ENCODE data around the gene METTL14. TPM values are rescaled to one million over a fixed set of nuclear protein-coding genes. Genes with fewer than 3 reads are reported as not detected.

METTL14 gene
- polyA plus RNA-seq, 3 donors: 6.6 to 19.2 (median 8.2) TPM

DNA sequence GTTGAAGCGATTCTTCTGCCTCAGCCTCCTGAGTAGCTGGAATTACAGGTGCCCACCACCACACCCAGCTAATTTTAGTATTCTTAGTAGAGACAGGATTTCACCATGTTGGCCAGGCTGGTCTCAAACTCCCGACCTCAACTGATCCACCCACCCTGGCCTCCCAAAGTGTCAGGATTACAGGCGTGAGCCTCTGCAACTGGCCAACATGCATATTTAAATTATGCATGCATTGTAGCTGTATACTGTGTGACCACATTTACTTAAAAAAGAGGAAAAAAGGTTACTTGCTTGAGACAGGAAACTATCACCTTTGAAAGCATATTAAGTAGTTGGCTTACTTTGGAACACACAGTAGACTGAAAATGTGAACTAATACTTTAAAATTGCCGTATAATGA, 29.5 kb downstream of the METTL14 start:
- Mint-ChIP-seq H3K4me3 (no peak overlapping the region), H3K27ac (no peak overlapping the region), H3K27me3 (ENCODE audit: low read depth in 3 of 3) (peaks cover 0 to 2% (median 0%) of the 10 kb centered on the region in 3 donors), H3K36me3 (peaks cover 30 to 51% of the 10 kb centered on the region in 2 donors), H3K9me3 (no peaks in the 10 kb centered on the region), H3K4me1 (no peaks in the 10 kb centered on the region)
- Histone ChIP-seq H3K9me3 (replicated peaks in 1 of 2; ENCODE audit: control insufficient read depth in 1 of 2, insufficient read depth in 1 of 2, low read length in 2 of 2) (no peaks in the 10 kb centered on the region), H3K27me3 (ENCODE audit: control insufficient read depth in 2 of 2, insufficient read depth in 2 of 2, low read length in 2 of 2) (no peaks in the 10 kb centered on the region), H3K4me2 (replicated peaks; ENCODE audit: extremely low read depth, low read length, poor library complexity, severe bottlenecking) (no peak overlapping the region), H3K27ac (ENCODE audit: low read depth in 1 of 2, low read length in 2 of 2) (no peak overlapping the region), H3K36me3 (replicated peaks in 1 of 2; ENCODE audit: control insufficient read depth in 1 of 2, insufficient read depth in 2 of 2, low read length in 2 of 2) (peaks cover 26 to 61% of the 10 kb centered on the region in 2 donors), H2AFZ (ENCODE audit: insufficient read depth, low read depth, low read length, poor library complexity, severe bottlenecking) (no peak overlapping the region), H3K9ac (ENCODE audit: insufficient read depth, low read length, poor library complexity, severe bottlenecking) (no peak overlapping the region), H3K4me1 (ENCODE audit: control insufficient read depth in 1 of 2, insufficient read depth in 2 of 2, low read length in 2 of 2) (no peaks in the 10 kb centered on the region), H4K20me1 (ENCODE audit: insufficient read depth, low read length) (no peaks in the 10 kb centered on the region), H3K79me2 (ENCODE audit: insufficient read depth, low read length) (no peaks in the 10 kb centered on the region), H3K4me3 (replicated peaks in 1 of 3; ENCODE audit: low read depth in 2 of 3, low read length in 3 of 3) (no peak overlapping the region)
- no peak for DNase-seq
- TF ChIP-seq, protein P1, sequence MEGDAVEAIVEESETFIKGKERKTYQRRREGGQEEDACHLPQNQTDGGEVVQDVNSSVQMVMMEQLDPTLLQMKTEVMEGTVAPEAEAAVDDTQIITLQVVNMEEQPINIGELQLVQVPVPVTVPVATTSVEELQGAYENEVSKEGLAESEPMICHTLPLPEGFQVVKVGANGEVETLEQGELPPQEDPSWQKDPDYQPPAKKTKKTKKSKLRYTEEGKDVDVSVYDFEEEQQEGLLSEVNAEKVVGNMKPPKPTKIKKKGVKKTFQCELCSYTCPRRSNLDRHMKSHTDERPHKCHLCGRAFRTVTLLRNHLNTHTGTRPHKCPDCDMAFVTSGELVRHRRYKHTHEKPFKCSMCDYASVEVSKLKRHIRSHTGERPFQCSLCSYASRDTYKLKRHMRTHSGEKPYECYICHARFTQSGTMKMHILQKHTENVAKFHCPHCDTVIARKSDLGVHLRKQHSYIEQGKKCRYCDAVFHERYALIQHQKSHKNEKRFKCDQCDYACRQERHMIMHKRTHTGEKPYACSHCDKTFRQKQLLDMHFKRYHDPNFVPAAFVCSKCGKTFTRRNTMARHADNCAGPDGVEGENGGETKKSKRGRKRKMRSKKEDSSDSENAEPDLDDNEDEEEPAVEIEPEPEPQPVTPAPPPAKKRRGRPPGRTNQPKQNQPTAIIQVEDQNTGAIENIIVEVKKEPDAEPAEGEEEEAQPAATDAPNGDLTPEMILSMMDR (IDR thresholded peaks at IDR 0.05): no peak
- WGBS (ENCODE audit: insufficient coverage): no CpG with 5 or more reads among the region's 4 CpGs
- intact Hi-C loops (cut with micrococcal nuclease): no loop called here

DNA sequence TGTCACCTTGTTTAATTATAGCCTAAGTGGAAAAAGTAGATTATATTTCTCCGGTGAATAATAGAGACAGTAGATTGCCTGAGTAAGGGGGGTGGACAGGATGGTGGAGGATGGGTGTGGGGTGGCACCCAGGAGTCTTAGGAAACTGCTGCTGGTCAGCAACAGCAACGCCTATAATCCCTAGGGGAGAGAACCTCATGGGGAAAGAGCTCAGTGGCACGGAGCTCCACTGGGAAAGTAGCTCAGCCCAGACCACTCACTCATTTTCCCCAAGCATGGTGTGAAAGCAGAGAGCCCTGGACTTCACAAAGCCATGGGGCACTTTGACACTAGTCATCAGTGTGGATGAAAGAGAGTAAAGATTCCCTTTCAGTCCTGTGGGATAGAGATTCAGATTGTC, 31.1 kb downstream of the METTL14 start:
- H4K20me1 ChIP-seq (ENCODE audit: insufficient read depth, low read length): no peaks in the 10 kb centered on the region
- TF ChIP-seq, protein P1 (IDR thresholded peaks at IDR 0.05): no peak
- H3K27me3 ChIP-seq (ENCODE audit: control insufficient read depth in 2 of 2, insufficient read depth in 2 of 2, low read length in 2 of 2): no peaks in the 10 kb centered on the region
- Mint-ChIP-seq H3K27ac (peak overlapping the region in 2 of 7 donors; percentile 10 to 66), H3K4me1 (no peaks in the 10 kb centered on the region), H3K27me3 (ENCODE audit: low read depth in 3 of 3) (peaks cover 0 to 2% (median 0%) of the 10 kb centered on the region in 3 donors), H3K36me3 (peaks cover 25 to 53% of the 10 kb centered on the region in 2 donors), H3K4me3 (no peak overlapping the region), H3K9me3 (no peaks in the 10 kb centered on the region)
- no peak overlapping the region for H3K4me2 ChIP-seq (replicated peaks; ENCODE audit: extremely low read depth, low read length, poor library complexity, severe bottlenecking)
- no peak overlapping the region for H3K27ac ChIP-seq (ENCODE audit: low read depth in 1 of 2, low read length in 2 of 2)
- intact Hi-C loops (cut with micrococcal nuclease): no loop called here
- H2AFZ ChIP-seq (ENCODE audit: insufficient read depth, low read depth, low read length, poor library complexity, severe bottlenecking): no peak overlapping the region
- no peaks in the 10 kb centered on the region for H3K79me2 ChIP-seq (ENCODE audit: insufficient read depth, low read length)
- no peak overlapping the region for H3K4me3 ChIP-seq (replicated peaks in 1 of 3; ENCODE audit: low read depth in 2 of 3, low read length in 3 of 3)
- no peaks in the 10 kb centered on the region for H3K9me3 ChIP-seq (replicated peaks in 1 of 2; ENCODE audit: control insufficient read depth in 1 of 2, insufficient read depth in 1 of 2, low read length in 2 of 2)
- no peaks in the 10 kb centered on the region for H3K4me1 ChIP-seq (ENCODE audit: control insufficient read depth in 1 of 2, insufficient read depth in 2 of 2, low read length in 2 of 2)
- 80% methylated on average over 1 of the region's 3 CpGs for WGBS (ENCODE audit: insufficient coverage)
- H3K9ac ChIP-seq (ENCODE audit: insufficient read depth, low read length, poor library complexity, severe bottlenecking): no peak overlapping the region
- peaks cover 10 to 59% of the 10 kb centered on the region in 2 donors for H3K36me3 ChIP-seq (replicated peaks in 1 of 2; ENCODE audit: control insufficient read depth in 1 of 2, insufficient read depth in 2 of 2, low read length in 2 of 2)
- no peak for DNase-seq
